HCT116 (cell line): ENCODE measurements around the gene OR5I1. TPM values are rescaled to one million over a fixed set of nuclear protein-coding genes. Genes with fewer than 3 reads are reported as not detected.

Source experiments
- ATAC-seq: fragments of 200-7000 bp; cut with Tn5 transposase; 2 replicates; pipeline ENCODE4 v1.9.1; 2020; ENCODE audit warnings: mild to moderate bottlenecking, moderate library complexity
- BruUV-seq: library from RNA; stranded (reverse); fragments of 400-500 nt; replicated peaks from 2 replicates; lab custom pipeline; 2021; lab: Mats Ljungman, UMichigan
- CTCF ChIA-PET: fragments of 300-600 bp; sonication (Branson Sonifier 250); formaldehyde crosslinking; loops from one replicate; lab custom pipeline; 2021; ENCODE audit warnings: antibody characterized with exemption; lab: Charles Lee
- POLR2A ChIA-PET: fragments of 300-600, 350-600 bp; sonication (Branson Sonifier 250); formaldehyde crosslinking; loops from one replicate; lab custom pipeline; 2021; ENCODE audit warnings: antibody characterized with exemption; lab: Charles Lee
- RAD21 ChIA-PET, 2 experiments: fragments of 300-600 bp; sonication (Branson Sonifier 250); formaldehyde crosslinking; loops; one replicate each; lab custom pipeline; 2023; ENCODE audit warnings: low total read pairs in 2 of 2; ENCODE audit not compliant: uncharacterized antibody in 2 of 2, unreplicated experiment in 2 of 2, low non-redundant PET in 1 of 2; lab: Charles Lee
- DNase-seq: peaks from one replicate; pipeline ENCODE4 v3.0.0-alpha.2; 2010; ENCODE audit warnings: low read depth, low spot score
- H2AFZ ChIP-seq: fragments of 200-600 bp; shearing (Covaris generic), sonication (generic); 2 replicates; pipeline ENCODE4 v1.6.1; 2017; ENCODE audit warnings: low read depth, mixed run types, mixed read lengths, antibody characterized with exemption, low read length; ENCODE audit not compliant: poor library complexity, severe bottlenecking
- H3K27ac ChIP-seq: 2 replicates; pipeline ENCODE4 v1.5.1; 2012; ENCODE audit warnings: low read depth, low read length
- H3K27me3 ChIP-seq: fragments of 200-600 bp; sonication (generic); 2 replicates; pipeline ENCODE4 v1.6.1; 2016; ENCODE audit warnings: mixed run types, low read length, mixed read lengths; ENCODE audit not compliant: insufficient read depth
- H3K36me3 ChIP-seq, 2 experiments: fragments of 200-500 bp in 1 of 2; fragments of 200-600 bp in 1 of 2; sonication (Bioruptor generic) in 1 of 2; sonication (generic) in 1 of 2; 2 replicates each; pipeline versions ENCODE4 v1.5.1 to v1.6.1; 2014 to 2016; ENCODE audit warnings: low read length in 2 of 2, inconsistent platforms in 1 of 2, mixed read lengths in 1 of 2, mixed run types in 1 of 2; ENCODE audit not compliant: insufficient read depth in 2 of 2, control insufficient read depth in 1 of 2
- H3K4me1 ChIP-seq, 2 experiments: fragments of 200-600 bp in 1 of 2; sonication (generic) in 1 of 2; 2 replicates each; pipeline versions ENCODE4 v1.5.1 to v1.6.1; 2012 to 2017; ENCODE audit warnings: low read length in 2 of 2, inconsistent platforms in 1 of 2, mild to moderate bottlenecking in 1 of 2, mixed read lengths in 1 of 2, mixed run types in 1 of 2, moderate library complexity in 1 of 2; ENCODE audit not compliant: insufficient read depth in 2 of 2, control insufficient read depth in 1 of 2
- H3K4me2 ChIP-seq: fragments of 200-600 bp; sonication (generic); 2 replicates; pipeline ENCODE4 v1.6.1; 2017; ENCODE audit warnings: mixed run types, low read length, mixed read lengths
- H3K4me3 ChIP-seq, 2 experiments: fragments of 200-600 bp in 1 of 2; sonication (generic) in 1 of 2; replicated peaks in 1 of 2; 2 replicates each; pipeline ENCODE4 v1.5.1; 2011 to 2016; ENCODE audit warnings: low read length in 2 of 2, control low read depth in 1 of 2, low read depth in 1 of 2, mild to moderate bottlenecking in 1 of 2, mixed read lengths in 1 of 2, mixed run types in 1 of 2
- H3K79me2 ChIP-seq: fragments of 200-600 bp; sonication (generic); 2 replicates; pipeline ENCODE4 v1.6.1; 2017; ENCODE audit warnings: mild to moderate bottlenecking, mixed run types, low read length, moderate library complexity, mixed read lengths; ENCODE audit not compliant: insufficient read depth
- H3K9ac ChIP-seq: fragments of 200-600 bp; sonication (generic); 2 replicates; pipeline ENCODE4 v1.6.1; 2016; ENCODE audit warnings: low read length, mixed read lengths
- H3K9me2 ChIP-seq: fragments of 200-600 bp; sonication (generic), shearing (Covaris generic); 2 replicates; pipeline ENCODE4 v1.6.1; 2017; ENCODE audit warnings: mixed run types, mild to moderate bottlenecking, moderate library complexity; ENCODE audit not compliant: insufficient read depth
- H3K9me3 ChIP-seq, 2 experiments: fragments of 200-500 bp in 1 of 2; fragments of 200-600 bp in 1 of 2; sonication (Bioruptor generic) in 1 of 2; sonication (generic) in 1 of 2; 2 replicates each; pipeline ENCODE4 v1.6.1; 2014 to 2017; ENCODE audit warnings: low read length in 2 of 2, mixed read lengths in 2 of 2, inconsistent platforms in 1 of 2, low read depth in 1 of 2, mild to moderate bottlenecking in 1 of 2, mixed run types in 1 of 2, moderate library complexity in 1 of 2; ENCODE audit not compliant: control insufficient read depth in 1 of 2, insufficient read depth in 1 of 2
- H4K20me1 ChIP-seq: fragments of 200-600 bp; sonication (generic), shearing (Covaris generic); 2 replicates; pipeline ENCODE4 v1.6.1; 2017; ENCODE audit warnings: mixed run types, mild to moderate bottlenecking, moderate library complexity; ENCODE audit not compliant: insufficient read depth
- CEBPB ChIP-seq: IDR thresholded peaks from 2 replicates; pipeline ENCODE4 v1.6.1; 2012; ENCODE audit warnings: low read depth
- EGR1 ChIP-seq: IDR thresholded peaks from 2 replicates; pipeline ENCODE4 v1.6.1; 2012; ENCODE audit warnings: low read depth
- ELF1 ChIP-seq: IDR thresholded peaks from 2 replicates; pipeline ENCODE4 v1.6.1; 2012; ENCODE audit warnings: low read depth, borderline replicate concordance
- EZH2 ChIP-seq: fragments of 200-600 bp; sonication (generic); IDR thresholded peaks from 2 replicates; pipeline ENCODE4 v1.6.1; 2017; ENCODE audit warnings: antibody characterized with exemption, mixed run types
- SRF ChIP-seq: IDR thresholded peaks from 2 replicates; pipeline ENCODE4 v1.6.1; 2012; ENCODE audit warnings: low read depth
- ZFX ChIP-seq: fragments of 450-650 bp; IDR thresholded peaks from 2 replicates; pipeline ENCODE4 v1.6.1; 2017
- ZNF274 ChIP-seq: fragments of 200-500 bp; sonication (Bioruptor generic); IDR thresholded peaks from 2 replicates; pipeline ENCODE4 v1.6.1; 2014; ENCODE audit warnings: mild to moderate bottlenecking, low read depth, low read length, inconsistent platforms
- intact Hi-C: fragments of 100-400 bp; cut with micrococcal nuclease; formaldehyde crosslinking; loops from 2 replicates; pipeline ENCODE4 v1.10.0; 2022
- total RNA-seq: library from RNA; stranded (reverse); gene quantifications from one replicate; pipeline ENCODE4 v1.2.1, GENCODE V29; 2021; ENCODE audit not compliant: unreplicated experiment
- TF ChIP-seq, protein P1 (sequence below): IDR thresholded peaks from 2 replicates; pipeline ENCODE4 v1.6.1; 2012

Gene OR5I1
- total RNA-seq, 1 experiment from 2014 or later = not detected

DNA sequence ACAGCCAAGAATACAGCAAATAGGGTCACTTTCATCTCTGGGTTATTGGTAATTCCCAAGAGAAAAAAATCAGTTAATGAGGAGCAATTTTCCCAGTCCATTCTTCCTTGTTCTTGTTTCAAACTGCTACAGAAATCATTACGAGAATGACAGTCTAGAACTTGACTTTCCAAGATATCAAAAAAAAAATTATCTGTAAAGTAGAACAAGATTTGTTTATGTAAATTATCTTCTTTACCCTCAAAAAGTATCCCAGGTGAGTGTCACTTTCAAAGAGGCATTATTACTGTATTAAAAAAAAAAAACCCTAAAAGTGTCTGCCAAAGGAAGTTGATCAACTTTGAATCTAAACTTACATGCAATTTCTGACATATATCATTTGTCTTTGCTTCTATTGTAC is 21.7 kb downstream of the OR5I1 start, which contains the start of gene OR5W2:
Gene OR5W2 (minus strand): TSS at position 101 of the 400 bp plus-strand sequence. CDS start 0 bp downstream, at position 101.
- DNase-seq = no peak
- POLR2A ChIA-PET = no interaction called here
- H3K27me3 ChIP-seq = no peaks in the 10 kb centered on the region
- BruUV-seq = no TSS peak
- ATAC-seq = no peak
- peaks cover 10 to 18% of the 10 kb centered on the region in 2 experiments; a peak in 2 of 4 replicates for H3K9me3 ChIP-seq
- H3K4me3 ChIP-seq = no peak within 1 kb of the TSS
- no peaks in the 10 kb centered on the region for H3K36me3 ChIP-seq
- no peaks in the 10 kb centered on the region for H3K4me1 ChIP-seq
- RAD21 ChIA-PET = no interaction called here
- TF ChIP-seq, protein P1, sequence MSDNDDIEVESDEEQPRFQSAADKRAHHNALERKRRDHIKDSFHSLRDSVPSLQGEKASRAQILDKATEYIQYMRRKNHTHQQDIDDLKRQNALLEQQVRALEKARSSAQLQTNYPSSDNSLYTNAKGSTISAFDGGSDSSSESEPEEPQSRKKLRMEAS = no peak
- TF ChIP-seq EZH2 (no peak), ELF1 (no peak), CEBPB (no peak), ZFX (no peak)
- no peaks in the 10 kb centered on the region for H3K79me2 ChIP-seq
- H3K9me2 ChIP-seq = no peaks in the 10 kb centered on the region
- H3K27ac ChIP-seq = no peak within 1 kb of the TSS
- no peaks in the 10 kb centered on the region for H4K20me1 ChIP-seq
- no peak within 1 kb of the TSS for H3K9ac ChIP-seq
- H2AFZ ChIP-seq = no peak within 1 kb of the TSS
- CTCF ChIA-PET = no interaction called here
- intact Hi-C loops = no loop called here
- H3K4me2 ChIP-seq = no peak within 1 kb of the TSS

DNA sequence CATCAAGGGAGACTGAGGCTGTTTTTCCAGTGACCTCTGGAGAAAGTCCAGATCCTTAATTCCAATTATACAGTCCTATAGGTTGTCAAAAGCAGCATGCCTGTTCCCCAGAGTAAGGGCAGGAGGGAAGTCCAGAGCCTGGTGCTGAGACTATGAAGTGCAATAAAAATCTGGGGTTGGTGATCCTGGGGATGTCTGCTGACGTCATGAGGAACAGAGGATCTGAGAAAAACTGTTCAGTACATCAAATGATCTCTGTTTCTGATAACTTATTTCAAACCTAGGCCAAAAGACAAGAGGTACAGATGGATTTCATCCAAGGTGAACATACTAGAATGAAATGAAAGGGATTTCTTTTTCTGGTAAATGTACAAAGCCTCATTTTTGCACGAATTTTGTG is 33.9 kb downstream of the OR5I1 start:
- Histone ChIP-seq H3K4me1 (no peaks in the 10 kb centered on the region), H3K4me3 (no peak overlapping the region), H3K27ac (no peak overlapping the region), H3K27me3 (no peaks in the 10 kb centered on the region), H3K9me3 (peaks cover 0 to 19% of the 10 kb centered on the region in 2 experiments; a peak in 2 of 4 replicates), H4K20me1 (no peaks in the 10 kb centered on the region), H2AFZ (no peak overlapping the region), H3K9me2 (no peaks in the 10 kb centered on the region), H3K9ac (no peak overlapping the region), H3K4me2 (no peak overlapping the region), H3K36me3 (no peaks in the 10 kb centered on the region), H3K79me2 (no peaks in the 10 kb centered on the region)
- RAD21 ChIA-PET = no interaction called here
- CTCF ChIA-PET = no interaction called here
- TF ChIP-seq SRF = no peak
- TF ChIP-seq, protein P1 = no peak
- TF ChIP-seq ELF1 = no peak
- TF ChIP-seq ZNF274 = no peak
- TF ChIP-seq EGR1 = no peak
- POLR2A ChIA-PET = no interaction called here
- DNase-seq = no peak
- ATAC-seq = no peak
- BruUV-seq = no TSS peak
- intact Hi-C loops = no loop called here
